Fibroblast of lung (primary cell): Measurements from ENCODE around the gene WDR13.

Source experiments
- CTCF ChIP-seq, 2 donors: IDR thresholded peaks in 1 of 2; conservative IDR thresholded peaks in 1 of 2; 1 replicate in 1 of 2; 2 replicates in 1 of 2; pipeline ENCODE4 v1.5.1; 2011 to 2012; ENCODE audit warnings: low read length in 2 of 2, control low read depth in 1 of 2, inconsistent platforms in 1 of 2, low read depth in 1 of 2, mild to moderate bottlenecking in 1 of 2
- EZH2 ChIP-seq: IDR thresholded peaks from 2 replicates; pipeline ENCODE4 v1.5.1; 2012; ENCODE audit warnings: low read length, control low read depth, mild to moderate bottlenecking; ENCODE audit errors: missing control alignments

DNA sequence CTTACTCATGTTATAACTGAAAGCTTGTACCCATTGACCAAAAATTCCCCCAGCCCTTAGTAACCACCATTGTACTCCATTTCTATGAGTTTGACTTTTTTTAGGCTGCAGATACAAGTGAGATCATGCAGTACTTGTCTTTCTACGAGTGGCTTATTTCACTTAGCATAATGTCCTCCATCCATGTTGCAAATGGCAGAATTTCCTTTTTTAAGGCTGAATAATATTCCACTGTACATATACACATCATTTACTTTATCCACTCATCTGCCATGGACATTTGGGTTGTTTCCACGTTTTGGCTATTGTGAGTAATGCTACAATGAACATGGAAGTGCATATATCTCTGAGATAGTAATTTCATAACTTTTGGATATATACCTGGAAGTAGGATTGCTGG is 12.6 kb upstream of the WDR13 start:
- TF ChIP-seq CTCF (conservative IDR thresholded peaks at IDR 0.05 in 1 of 2, IDR thresholded peaks at IDR 0.05 in 1 of 2; ENCODE audit: low read depth in 1 of 2, low read length in 2 of 2) (no peak), EZH2 (no peak)
